Nephron (organoid): Measurements from ENCODE around the gene HMGB1.

Source experiments
- H3K27ac Mint-ChIP-seq, 3 experiments: 2 replicates each; pipeline ENCODE4 v1.8.0; 2020; ENCODE audit warnings: mixed read lengths in 3 of 3, mild to moderate bottlenecking in 2 of 3, moderate library complexity in 1 of 3
- H3K27me3 Mint-ChIP-seq: 2 replicates; pipeline ENCODE4 v1.8.0; 2021; ENCODE audit warnings: low read depth, mild to moderate bottlenecking, moderate library complexity, mixed read lengths
- H3K36me3 Mint-ChIP-seq: 2 replicates; pipeline ENCODE4 v1.8.0; 2020; ENCODE audit warnings: low read depth, mixed read lengths
- H3K4me1 Mint-ChIP-seq: 2 replicates; pipeline ENCODE4 v1.8.0; 2020; ENCODE audit warnings: mixed read lengths
- H3K4me3 Mint-ChIP-seq, 3 experiments: 2 replicates each; pipeline ENCODE4 v1.8.0; 2020; ENCODE audit warnings: mild to moderate bottlenecking in 3 of 3, mixed read lengths in 3 of 3, moderate library complexity in 2 of 3
- H3K9me3 Mint-ChIP-seq: 2 replicates; pipeline ENCODE4 v1.8.0; 2020; ENCODE audit warnings: mixed read lengths
- TF ChIP-seq, protein P1 (sequence below), 3 experiments: fragments of 200-600 bp; sonication (generic); IDR thresholded peaks; one replicate each; pipeline ENCODE4 v1.5.0; 2021; ENCODE audit warnings: antibody characterized with exemption in 3 of 3; ENCODE audit not compliant: unreplicated experiment in 3 of 3

HMGB1 gene

DNA sequence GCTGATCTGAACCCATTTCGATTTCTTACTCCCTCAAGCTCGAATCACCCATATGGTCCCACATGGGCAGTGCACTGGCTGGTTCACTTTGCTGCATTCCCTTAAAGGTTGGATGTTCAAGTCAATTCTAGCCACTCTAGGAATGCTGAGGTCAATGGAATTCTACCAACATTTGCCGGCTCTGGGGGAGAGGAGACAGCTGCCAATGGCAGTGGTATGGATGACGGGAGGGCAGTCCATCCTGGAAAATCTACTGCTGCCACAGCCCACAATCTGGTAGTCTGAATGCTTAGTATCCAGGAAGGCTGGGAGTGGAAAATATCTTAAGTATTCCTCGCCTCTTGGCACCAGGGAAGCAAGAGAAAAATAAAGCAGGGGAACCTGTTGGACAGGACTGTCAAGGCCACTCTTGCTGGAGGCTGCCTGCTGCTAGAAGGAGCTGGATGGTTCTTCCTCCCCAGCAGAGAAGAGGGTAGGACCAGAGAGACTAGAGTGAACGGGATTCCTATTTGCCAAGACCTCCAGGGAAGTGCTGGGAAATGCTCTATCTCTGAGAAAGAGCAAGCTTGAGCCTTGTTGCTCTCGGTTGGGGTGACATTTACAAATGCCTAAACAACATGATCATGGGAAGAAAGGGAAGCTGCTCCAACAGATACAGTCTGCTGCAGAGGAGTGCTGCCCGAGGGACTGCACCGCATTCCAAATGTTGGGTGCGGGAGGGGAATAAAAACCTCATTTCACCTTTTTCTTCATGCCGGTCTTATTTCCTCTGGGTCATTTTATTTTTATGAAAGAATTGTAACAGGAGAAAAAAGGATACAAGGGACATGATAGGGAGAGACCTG, 20.7 kb upstream of the HMGB1 start:
- Mint-ChIP-seq H3K27ac (no peak overlapping the region), H3K36me3 (no peaks in the 10 kb centered on the region), H3K4me3 (peak overlapping the region in 1 of 3 experiments; percentile 24), H3K27me3 (no peaks in the 10 kb centered on the region), H3K4me1 (peaks cover 4% of the 10 kb centered on the region), H3K9me3 (peaks cover 2% of the 10 kb centered on the region)
- TF ChIP-seq, protein P1, sequence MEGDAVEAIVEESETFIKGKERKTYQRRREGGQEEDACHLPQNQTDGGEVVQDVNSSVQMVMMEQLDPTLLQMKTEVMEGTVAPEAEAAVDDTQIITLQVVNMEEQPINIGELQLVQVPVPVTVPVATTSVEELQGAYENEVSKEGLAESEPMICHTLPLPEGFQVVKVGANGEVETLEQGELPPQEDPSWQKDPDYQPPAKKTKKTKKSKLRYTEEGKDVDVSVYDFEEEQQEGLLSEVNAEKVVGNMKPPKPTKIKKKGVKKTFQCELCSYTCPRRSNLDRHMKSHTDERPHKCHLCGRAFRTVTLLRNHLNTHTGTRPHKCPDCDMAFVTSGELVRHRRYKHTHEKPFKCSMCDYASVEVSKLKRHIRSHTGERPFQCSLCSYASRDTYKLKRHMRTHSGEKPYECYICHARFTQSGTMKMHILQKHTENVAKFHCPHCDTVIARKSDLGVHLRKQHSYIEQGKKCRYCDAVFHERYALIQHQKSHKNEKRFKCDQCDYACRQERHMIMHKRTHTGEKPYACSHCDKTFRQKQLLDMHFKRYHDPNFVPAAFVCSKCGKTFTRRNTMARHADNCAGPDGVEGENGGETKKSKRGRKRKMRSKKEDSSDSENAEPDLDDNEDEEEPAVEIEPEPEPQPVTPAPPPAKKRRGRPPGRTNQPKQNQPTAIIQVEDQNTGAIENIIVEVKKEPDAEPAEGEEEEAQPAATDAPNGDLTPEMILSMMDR (IDR thresholded peaks at IDR 0.05; ENCODE audit: unreplicated experiment in 3 of 3) = no peak

GRCh38 chr13:30481241-30481760, 15.6 kb upstream of the HMGB1 start:
- no peaks in the 10 kb centered on the region for H3K36me3 Mint-ChIP-seq
- no peaks in the 10 kb centered on the region for H3K27me3 Mint-ChIP-seq
- H3K27ac Mint-ChIP-seq = peak overlapping the region in 1 of 3 experiments; percentile 0
- H3K4me1 Mint-ChIP-seq = peaks cover 7% of the 10 kb centered on the region
- TF ChIP-seq, protein P1 (IDR thresholded peaks at IDR 0.05; ENCODE audit: unreplicated experiment in 3 of 3) = no peak
- no peak overlapping the region for H3K4me3 Mint-ChIP-seq
- peaks cover 2% of the 10 kb centered on the region for H3K9me3 Mint-ChIP-seq

DNA sequence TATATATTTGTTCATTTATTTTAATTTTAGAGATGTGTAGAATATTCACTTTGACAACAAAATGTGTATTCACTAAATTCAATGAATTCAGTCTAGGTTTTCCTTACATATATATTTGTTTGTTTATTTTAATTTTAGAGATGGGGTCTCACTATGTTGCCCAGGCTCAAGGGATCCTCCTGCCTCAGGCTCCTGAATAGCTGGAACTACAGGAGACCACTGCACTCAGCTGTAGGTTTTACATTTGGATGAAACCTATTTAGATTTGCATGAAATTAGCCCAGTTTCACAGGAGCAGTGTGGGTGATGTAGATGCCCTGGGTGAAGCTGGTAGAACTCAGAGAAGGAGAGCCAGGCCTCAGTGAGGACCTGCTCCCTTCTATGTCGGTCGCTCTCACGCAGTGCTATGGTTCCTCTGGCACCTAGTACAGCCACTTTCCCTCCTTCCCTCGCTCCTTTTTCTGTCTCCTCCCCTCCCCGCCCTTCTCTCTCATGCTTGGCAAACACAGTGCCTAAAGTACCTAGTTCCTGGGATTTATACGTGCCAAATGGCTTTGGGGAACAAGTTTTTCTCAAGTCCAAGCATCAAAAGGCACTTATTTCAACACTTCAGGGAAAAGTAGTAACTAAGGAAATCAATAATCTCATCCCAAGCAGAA, 14.7 kb upstream of the HMGB1 start:
- no peaks in the 10 kb centered on the region for H3K27me3 Mint-ChIP-seq
- peak overlapping the region in 1 of 3 experiments; percentile 10 for H3K27ac Mint-ChIP-seq
- peaks cover 7% of the 10 kb centered on the region for H3K4me1 Mint-ChIP-seq
- H3K36me3 Mint-ChIP-seq = no peaks in the 10 kb centered on the region
- peaks cover 2% of the 10 kb centered on the region for H3K9me3 Mint-ChIP-seq
- TF ChIP-seq, protein P1 (IDR thresholded peaks at IDR 0.05; ENCODE audit: unreplicated experiment in 3 of 3) = no peak
- H3K4me3 Mint-ChIP-seq = no peak overlapping the region

- Mint-ChIP-seq H3K27ac (peak overlapping the region in 1 of 3 experiments; percentile 84), H3K4me3 (peak overlapping the region in 1 of 3 experiments; percentile 16), H3K4me1 (peaks cover 7% of the 10 kb centered on the region), H3K9me3 (peaks cover 2% of the 10 kb centered on the region), H3K36me3 (no peaks in the 10 kb centered on the region), H3K27me3 (no peaks in the 10 kb centered on the region)
- TF ChIP-seq, protein P1 (IDR thresholded peaks at IDR 0.05; ENCODE audit: unreplicated experiment in 3 of 3) = no peak
These were observed 14.1 kb upstream of the HMGB1 start for GRCh38 chr13:30479883-30480219.

DNA sequence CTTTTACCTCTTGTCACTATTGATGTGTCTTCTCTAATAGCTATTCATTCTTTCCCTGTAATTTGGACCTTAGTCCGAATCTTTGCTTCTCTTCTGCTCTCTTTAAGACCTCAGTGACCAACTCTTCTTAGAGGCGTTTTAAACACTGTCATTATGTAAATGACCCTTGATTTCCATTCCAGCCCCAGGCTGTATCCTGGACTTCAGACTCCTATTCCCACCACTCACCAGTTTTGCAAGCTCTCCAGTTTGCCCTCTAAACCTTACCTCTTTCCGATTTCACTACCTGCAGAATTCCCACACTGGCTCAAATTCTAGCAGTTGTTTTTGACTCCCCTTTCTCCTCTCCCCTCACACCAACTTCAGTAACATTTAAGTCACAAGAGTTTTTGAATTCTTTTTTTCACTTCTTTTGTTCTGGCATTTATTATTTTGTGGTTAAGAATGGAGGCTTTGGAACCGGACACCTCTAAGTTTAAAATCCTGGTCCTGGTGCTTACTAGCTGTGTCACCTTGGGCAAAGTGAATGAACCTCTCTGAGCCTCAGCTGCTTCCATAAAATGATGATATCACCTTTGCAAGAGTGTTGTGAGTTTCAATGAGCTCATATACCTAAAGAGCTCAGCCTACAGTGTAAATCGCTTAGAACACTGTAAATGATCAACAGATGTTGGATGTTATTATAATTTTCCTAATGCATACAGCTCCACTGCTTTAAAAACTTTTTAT, 13.6 kb upstream of the HMGB1 start:
- no peak overlapping the region for H3K4me3 Mint-ChIP-seq
- H3K9me3 Mint-ChIP-seq = no peaks in the 10 kb centered on the region
- no peaks in the 10 kb centered on the region for H3K27me3 Mint-ChIP-seq
- H3K4me1 Mint-ChIP-seq = peaks cover 7% of the 10 kb centered on the region
- TF ChIP-seq, protein P1 (IDR thresholded peaks at IDR 0.05; ENCODE audit: unreplicated experiment in 3 of 3) = no peak
- peak overlapping the region in 2 of 3 experiments; percentile 21 to 84 for H3K27ac Mint-ChIP-seq
- H3K36me3 Mint-ChIP-seq = no peaks in the 10 kb centered on the region
